WTC11 (cell line): ENCODE results near the gene CNTNAP2.

Source experiments
- AFF4 ChIP-seq: sonication (generic); formaldehyde crosslinking; IDR thresholded peaks from 2 replicates; pipeline ENCODE4 v1.8.1; 2023; ENCODE audit warnings: mild to moderate bottlenecking, missing genetic modification reagents, borderline replicate concordance
- CREB1 ChIP-seq: sonication (generic); formaldehyde crosslinking; IDR thresholded peaks from 2 replicates; pipeline ENCODE4 v1.8.0; 2023; ENCODE audit warnings: mild to moderate bottlenecking, missing genetic modification reagents
- CTCF ChIP-seq: fragments of 200-600 bp; IDR thresholded peaks from 2 replicates; pipeline ENCODE4 v1.8.0; 2022; ENCODE audit warnings: antibody characterized with exemption
- FOXK1 ChIP-seq: sonication (generic); formaldehyde crosslinking; IDR thresholded peaks from 2 replicates; pipeline ENCODE4 v1.8.0; 2022; ENCODE audit warnings: mild to moderate bottlenecking, moderate library complexity, missing genetic modification reagents
- NFYB ChIP-seq: sonication (generic); formaldehyde crosslinking; conservative IDR thresholded peaks from 2 replicates; pipeline ENCODE4 v1.8.0; 2022; ENCODE audit warnings: low read depth, missing genetic modification reagents
- STAT6 ChIP-seq: sonication (generic); formaldehyde crosslinking; conservative IDR thresholded peaks from 2 replicates; pipeline ENCODE4 v1.8.1; 2023; ENCODE audit warnings: mild to moderate bottlenecking, low read depth, missing genetic modification reagents, moderate library complexity
- ZBTB21 ChIP-seq: sonication (generic); formaldehyde crosslinking; IDR thresholded peaks from 2 replicates; pipeline ENCODE4 v1.8.1; 2023; ENCODE audit warnings: mild to moderate bottlenecking, missing genetic modification reagents, borderline replicate concordance
- TF ChIP-seq, protein P1 (sequence below): sonication (generic); formaldehyde crosslinking; IDR thresholded peaks from 2 replicates; pipeline ENCODE4 v1.8.0; 2022; ENCODE audit warnings: mild to moderate bottlenecking, missing genetic modification reagents
- TF ChIP-seq, protein P2 (sequence below): sonication (generic); formaldehyde crosslinking; IDR thresholded peaks from 2 replicates; pipeline ENCODE4 v1.8.1; 2022; ENCODE audit warnings: mild to moderate bottlenecking, moderate library complexity, missing genetic modification reagents
- TF ChIP-seq, protein P3 (sequence below): sonication (generic); formaldehyde crosslinking; IDR thresholded peaks from 2 replicates; pipeline ENCODE4 v1.8.1; 2022; ENCODE audit warnings: mild to moderate bottlenecking, missing genetic modification reagents, moderate library complexity, borderline replicate concordance
- TF ChIP-seq, protein P4 (sequence below): sonication (generic); formaldehyde crosslinking; IDR thresholded peaks from 2 replicates; pipeline ENCODE4 v1.8.1; 2023; ENCODE audit warnings: mild to moderate bottlenecking, missing genetic modification reagents, moderate library complexity
- TF ChIP-seq, protein P5 (sequence below): sonication (generic); formaldehyde crosslinking; IDR thresholded peaks from 2 replicates; pipeline ENCODE4 v1.8.0; 2023; ENCODE audit warnings: missing genetic modification reagents

DNA sequence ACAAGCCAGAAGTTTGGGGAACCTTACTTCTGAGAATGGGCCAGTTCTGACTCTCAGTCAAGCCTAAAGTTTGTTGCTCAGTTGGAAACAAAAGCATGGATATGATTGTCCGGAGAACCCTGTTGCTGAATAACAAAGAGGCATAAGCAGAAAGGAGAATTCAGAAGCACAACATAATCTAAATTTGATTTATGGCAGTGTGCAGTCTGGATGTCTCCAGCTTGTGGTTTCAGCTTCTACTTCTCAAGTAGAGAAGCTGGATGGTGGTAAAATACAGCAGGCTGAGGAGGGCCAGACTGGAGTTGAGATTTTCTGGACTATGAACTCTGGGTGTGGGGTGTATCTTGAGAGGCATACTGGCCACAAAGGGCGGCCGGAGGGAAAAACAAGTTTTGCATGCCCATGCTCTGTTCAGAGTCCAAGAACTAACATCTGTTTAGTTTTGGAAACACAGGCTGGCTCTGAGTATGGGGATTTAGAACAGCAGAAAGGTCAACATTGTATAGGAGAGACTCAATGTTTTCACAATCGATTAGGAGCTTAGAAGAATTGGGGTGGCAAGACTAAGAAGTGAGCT lies 592.9 kb downstream of the CNTNAP2 start:
- TF ChIP-seq, protein P1, sequence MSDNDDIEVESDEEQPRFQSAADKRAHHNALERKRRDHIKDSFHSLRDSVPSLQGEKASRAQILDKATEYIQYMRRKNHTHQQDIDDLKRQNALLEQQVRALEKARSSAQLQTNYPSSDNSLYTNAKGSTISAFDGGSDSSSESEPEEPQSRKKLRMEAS (CRISPR knock-in tag) = no peak
- TF ChIP-seq FOXK1 (CRISPR knock-in tag) (no peak), CTCF (no peak), ZBTB21 (CRISPR knock-in tag) (no peak), CREB1 (CRISPR knock-in tag) (no peak), NFYB (CRISPR knock-in tag) (no peak), STAT6 (CRISPR knock-in tag) (no peak), AFF4 (CRISPR knock-in tag) (no peak)
- TF ChIP-seq, protein P2, sequence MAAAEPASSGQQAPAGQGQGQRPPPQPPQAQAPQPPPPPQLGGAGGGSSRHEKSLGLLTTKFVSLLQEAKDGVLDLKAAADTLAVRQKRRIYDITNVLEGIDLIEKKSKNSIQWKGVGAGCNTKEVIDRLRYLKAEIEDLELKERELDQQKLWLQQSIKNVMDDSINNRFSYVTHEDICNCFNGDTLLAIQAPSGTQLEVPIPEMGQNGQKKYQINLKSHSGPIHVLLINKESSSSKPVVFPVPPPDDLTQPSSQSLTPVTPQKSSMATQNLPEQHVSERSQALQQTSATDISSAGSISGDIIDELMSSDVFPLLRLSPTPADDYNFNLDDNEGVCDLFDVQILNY (CRISPR knock-in tag) = no peak
- TF ChIP-seq, protein P3, sequence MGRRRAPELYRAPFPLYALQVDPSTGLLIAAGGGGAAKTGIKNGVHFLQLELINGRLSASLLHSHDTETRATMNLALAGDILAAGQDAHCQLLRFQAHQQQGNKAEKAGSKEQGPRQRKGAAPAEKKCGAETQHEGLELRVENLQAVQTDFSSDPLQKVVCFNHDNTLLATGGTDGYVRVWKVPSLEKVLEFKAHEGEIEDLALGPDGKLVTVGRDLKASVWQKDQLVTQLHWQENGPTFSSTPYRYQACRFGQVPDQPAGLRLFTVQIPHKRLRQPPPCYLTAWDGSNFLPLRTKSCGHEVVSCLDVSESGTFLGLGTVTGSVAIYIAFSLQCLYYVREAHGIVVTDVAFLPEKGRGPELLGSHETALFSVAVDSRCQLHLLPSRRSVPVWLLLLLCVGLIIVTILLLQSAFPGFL = no peak
- TF ChIP-seq, protein P4, sequence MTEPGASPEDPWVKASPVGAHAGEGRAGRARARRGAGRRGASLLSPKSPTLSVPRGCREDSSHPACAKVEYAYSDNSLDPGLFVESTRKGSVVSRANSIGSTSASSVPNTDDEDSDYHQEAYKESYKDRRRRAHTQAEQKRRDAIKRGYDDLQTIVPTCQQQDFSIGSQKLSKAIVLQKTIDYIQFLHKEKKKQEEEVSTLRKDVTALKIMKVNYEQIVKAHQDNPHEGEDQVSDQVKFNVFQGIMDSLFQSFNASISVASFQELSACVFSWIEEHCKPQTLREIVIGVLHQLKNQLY = no peak
- TF ChIP-seq, protein P5, sequence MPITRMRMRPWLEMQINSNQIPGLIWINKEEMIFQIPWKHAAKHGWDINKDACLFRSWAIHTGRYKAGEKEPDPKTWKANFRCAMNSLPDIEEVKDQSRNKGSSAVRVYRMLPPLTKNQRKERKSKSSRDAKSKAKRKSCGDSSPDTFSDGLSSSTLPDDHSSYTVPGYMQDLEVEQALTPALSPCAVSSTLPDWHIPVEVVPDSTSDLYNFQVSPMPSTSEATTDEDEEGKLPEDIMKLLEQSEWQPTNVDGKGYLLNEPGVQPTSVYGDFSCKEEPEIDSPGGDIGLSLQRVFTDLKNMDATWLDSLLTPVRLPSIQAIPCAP (CRISPR knock-in tag) = no peak
